DND-41 (cell line): Measurements from ENCODE around the gene PDE7B.

Experiments
- ATAC-seq: fragments of 200-7000 bp; cut with Tn5 transposase; 3 replicates; pipeline ENCODE4 v1.9.1; 2021; ENCODE audit warnings: low read depth; ENCODE audit not compliant: insufficient read depth
- DNase-seq: peaks from one replicate; pipeline ENCODE4 v3.0.0-alpha.2; 2020
- H2AFZ ChIP-seq: 2 replicates; pipeline ENCODE4 v1.6.0; 2012; ENCODE audit warnings: low read depth, low read length
- H3K27ac ChIP-seq: 2 replicates; pipeline ENCODE4 v1.5.1; 2012; ENCODE audit warnings: low read length, inconsistent platforms
- H3K27me3 ChIP-seq: fragments of 200-600 bp; sonication (generic); 2 replicates; pipeline ENCODE4 v1.6.0; 2012; ENCODE audit warnings: low read length, mild to moderate bottlenecking, inconsistent platforms; ENCODE audit not compliant: insufficient read depth, poor library complexity
- H3K36me3 ChIP-seq: 2 replicates; pipeline ENCODE4 v1.5.1; 2012; ENCODE audit warnings: low read length, inconsistent platforms; ENCODE audit not compliant: insufficient read depth
- H3K4me1 ChIP-seq: 2 replicates; pipeline ENCODE4 v1.5.1; 2012; ENCODE audit warnings: mild to moderate bottlenecking, low read length; ENCODE audit not compliant: insufficient read depth
- H3K4me2 ChIP-seq: 2 replicates; pipeline ENCODE4 v1.6.0; 2012; ENCODE audit warnings: mild to moderate bottlenecking, moderate library complexity, low read length, inconsistent platforms; ENCODE audit not compliant: insufficient read depth
- H3K4me3 ChIP-seq, 2 experiments: fragments of 200-600 bp in 1 of 2; shearing (Covaris generic) in 1 of 2; 2 replicates each; pipeline ENCODE4 v1.5.1; 2012 to 2016; ENCODE audit warnings: inconsistent platforms in 2 of 2, low read length in 2 of 2, mild to moderate bottlenecking in 2 of 2, low read depth in 1 of 2, moderate library complexity in 1 of 2
- H3K79me2 ChIP-seq: 2 replicates; pipeline ENCODE4 v1.6.0; 2012; ENCODE audit warnings: low read length, inconsistent platforms; ENCODE audit not compliant: insufficient read depth
- H3K9ac ChIP-seq: 2 replicates; pipeline ENCODE4 v1.6.0; 2012; ENCODE audit warnings: low read depth, mild to moderate bottlenecking, inconsistent platforms, low read length, moderate library complexity
- H3K9me3 ChIP-seq: 2 replicates; pipeline ENCODE4 v1.5.1; 2012; ENCODE audit warnings: low read length, moderate library complexity, mild to moderate bottlenecking, inconsistent platforms; ENCODE audit not compliant: insufficient read depth, severe bottlenecking
- H4K20me1 ChIP-seq: 2 replicates; pipeline ENCODE4 v1.6.0; 2012; ENCODE audit warnings: low read length; ENCODE audit not compliant: insufficient read depth
- CTCF ChIP-seq: IDR thresholded peaks from 2 replicates; pipeline ENCODE4 v1.5.1; 2012; ENCODE audit warnings: borderline replicate concordance, low read length, moderate library complexity, mild to moderate bottlenecking; ENCODE audit not compliant: poor library complexity, severe bottlenecking; ENCODE audit errors: extremely low read depth
- EZH2 ChIP-seq: IDR thresholded peaks from 3 replicates; pipeline ENCODE4 v1.6.1; 2012; ENCODE audit warnings: borderline replicate concordance, low read depth, mild to moderate bottlenecking, moderate library complexity, low read length, inconsistent platforms; ENCODE audit not compliant: severe bottlenecking

PDE7B gene

GRCh38 chr6:136093835-136094234 lies 242.3 kb downstream of the PDE7B start:
- H3K4me3 ChIP-seq = no peak overlapping the region

GRCh38 chr6:136094812-136095211 lies 243.3 kb downstream of the PDE7B start:
- H3K79me2 ChIP-seq = no peaks in the 10 kb centered on the region
- TF ChIP-seq EZH2 (no peak), CTCF (no peak)
- H3K4me2 ChIP-seq = no peak overlapping the region
- H3K9ac ChIP-seq = no peak overlapping the region
- ATAC-seq (no peak), DNase-seq (no peak)
- no peak overlapping the region for H2AFZ ChIP-seq
- H3K27me3 ChIP-seq = peaks cover 5% of the 10 kb centered on the region
- no peaks in the 10 kb centered on the region for H3K4me1 ChIP-seq
- no peaks in the 10 kb centered on the region for H4K20me1 ChIP-seq
- no peak overlapping the region for H3K4me3 ChIP-seq
- H3K27ac ChIP-seq = no peak overlapping the region
- no peaks in the 10 kb centered on the region for H3K36me3 ChIP-seq
- H3K9me3 ChIP-seq = no peaks in the 10 kb centered on the region

More at GRCh38 chr6:136093835-136094234, 242.3 kb downstream of the PDE7B start:
- Histone ChIP-seq H4K20me1 (no peaks in the 10 kb centered on the region), H3K27me3 (peaks cover 5% of the 10 kb centered on the region), H3K36me3 (no peaks in the 10 kb centered on the region), H3K27ac (no peak overlapping the region), H3K9ac (no peak overlapping the region), H3K4me2 (no peak overlapping the region), H3K4me1 (no peaks in the 10 kb centered on the region), H3K9me3 (no peaks in the 10 kb centered on the region), H2AFZ (no peak overlapping the region), H3K79me2 (no peaks in the 10 kb centered on the region)
- no peak for ATAC-seq
- TF ChIP-seq CTCF (no peak), EZH2 (no peak)
- no peak for DNase-seq

GRCh38 chr6:136095986-136096385 lies 244.5 kb downstream of the PDE7B start:
- Histone ChIP-seq H3K9me3 (no peaks in the 10 kb centered on the region), H3K27me3 (no peaks in the 10 kb centered on the region), H3K79me2 (no peaks in the 10 kb centered on the region), H3K4me2 (no peak overlapping the region), H3K4me3 (no peak overlapping the region), H2AFZ (no peak overlapping the region), H3K4me1 (no peaks in the 10 kb centered on the region), H3K36me3 (no peaks in the 10 kb centered on the region), H3K27ac (no peak overlapping the region), H3K9ac (no peak overlapping the region), H4K20me1 (no peaks in the 10 kb centered on the region)
- TF ChIP-seq EZH2 = no peak
- no peak for TF ChIP-seq CTCF
- no peak for DNase-seq
- ATAC-seq = no peak
